Nephron progenitor cell (in vitro differentiated cells): ENCODE measurements around the gene CDH1.

Source experiments
- DNase-seq: peaks from one replicate; pipeline ENCODE4 v3.0.0; 2021
- H3K27ac Mint-ChIP-seq: 2 replicates; pipeline ENCODE4 v1.8.0; 2021; ENCODE audit warnings: mild to moderate bottlenecking, moderate library complexity, mixed read lengths
- H3K27me3 Mint-ChIP-seq: 2 replicates; pipeline ENCODE4 v1.8.0; 2021; ENCODE audit warnings: mild to moderate bottlenecking, low read depth, mixed read lengths; ENCODE audit not compliant: poor library complexity
- H3K36me3 Mint-ChIP-seq: 2 replicates; pipeline ENCODE4 v1.8.0; 2021; ENCODE audit warnings: low read depth, mixed read lengths
- H3K4me1 Mint-ChIP-seq: 2 replicates; pipeline ENCODE4 v1.8.0; 2021; ENCODE audit warnings: mixed read lengths
- H3K4me3 Mint-ChIP-seq: 2 replicates; pipeline ENCODE4 v1.8.0; 2021; ENCODE audit warnings: mild to moderate bottlenecking, moderate library complexity, mixed read lengths
- H3K9me3 Mint-ChIP-seq: 2 replicates; pipeline ENCODE4 v1.8.0; 2021; ENCODE audit warnings: mild to moderate bottlenecking, moderate library complexity, mixed read lengths
- CTCF ChIP-seq: fragments of 200-600 bp; sonication (generic); IDR thresholded peaks from 2 replicates; pipeline ENCODE4 v1.5.0; 2021; ENCODE audit warnings: antibody characterized with exemption

The CDH1 gene

GRCh38 chr16:68869492-68870088, 132.5 kb downstream of the CDH1 start:
- H3K27me3 Mint-ChIP-seq: no peaks in the 10 kb centered on the region
- H3K36me3 Mint-ChIP-seq: peaks cover 26% of the 10 kb centered on the region
- H3K4me3 Mint-ChIP-seq: no peak overlapping the region
- no peak for TF ChIP-seq CTCF
- no peaks in the 10 kb centered on the region for H3K9me3 Mint-ChIP-seq
- H3K4me1 Mint-ChIP-seq: peaks cover 6% of the 10 kb centered on the region
- no peak for DNase-seq
- H3K27ac Mint-ChIP-seq: peak overlapping the region; percentile 3

GRCh38 chr16:68873635-68874471, 136.8 kb downstream of the CDH1 start:
- Mint-ChIP-seq H3K9me3 (no peaks in the 10 kb centered on the region), H3K4me1 (peaks cover 6% of the 10 kb centered on the region), H3K27ac (peak overlapping the region; percentile 97), H3K4me3 (no peak overlapping the region), H3K27me3 (no peaks in the 10 kb centered on the region), H3K36me3 (peaks cover 48% of the 10 kb centered on the region)
- DNase-seq: no peak
- TF ChIP-seq CTCF: no peak

GRCh38 chr16:68875871-68876270, 138.8 kb downstream of the CDH1 start:
- Mint-ChIP-seq H3K4me3 (no peak overlapping the region), H3K36me3 (peaks cover 50% of the 10 kb centered on the region), H3K9me3 (no peaks in the 10 kb centered on the region), H3K27me3 (no peaks in the 10 kb centered on the region), H3K27ac (no peak overlapping the region), H3K4me1 (peaks cover 6% of the 10 kb centered on the region)
- no peak for DNase-seq
- TF ChIP-seq CTCF: no peak

- DNase-seq: no peak
- Mint-ChIP-seq H3K4me1 (peaks cover 30% of the 10 kb centered on the region), H3K4me3 (no peak overlapping the region), H3K27ac (no peak overlapping the region), H3K36me3 (peaks cover 23% of the 10 kb centered on the region), H3K27me3 (peaks cover 3% of the 10 kb centered on the region), H3K9me3 (no peaks in the 10 kb centered on the region)
- no peak for TF ChIP-seq CTCF
These were observed 146.6 kb downstream of the CDH1 start for GRCh38 chr16:68883685-68884084.

- Mint-ChIP-seq H3K27me3 (peaks cover 3% of the 10 kb centered on the region), H3K9me3 (no peaks in the 10 kb centered on the region), H3K27ac (peak overlapping the region; percentile 92), H3K4me1 (peaks cover 30% of the 10 kb centered on the region), H3K36me3 (peaks cover 23% of the 10 kb centered on the region), H3K4me3 (no peak overlapping the region)
- no peak for DNase-seq
- TF ChIP-seq CTCF: no peak
These were observed 147.3 kb downstream of the CDH1 start for GRCh38 chr16:68884401-68884800.
